SK-N-SH (cell line): Measurements from ENCODE around the gene CYFIP1. TPM values are rescaled to one million over a fixed set of nuclear protein-coding genes. Genes with fewer than 3 reads are reported as not detected.

Experiments
- CTCF ChIA-PET: fragments of 300-600, 350-600 bp; formaldehyde crosslinking; extraction: SDS; loops from one replicate; lab custom pipeline; 2021; lab: Yijun Ruan, JAX
- POLR2A ChIA-PET: fragments of 350-600 bp; sonication (Branson Sonifier 250); formaldehyde crosslinking; extraction: SDS; loops from one replicate; lab custom pipeline; 2020; ENCODE audit warnings: antibody characterized with exemption, inconsistent platforms; lab: Yijun Ruan, JAX
- DNase-seq: peaks from one replicate; pipeline ENCODE4 v3.0.0; 2012
- H2AFZ ChIP-seq: fragments of 200-600 bp; sonication (generic); 2 replicates; pipeline ENCODE4 v1.8.1; 2016; ENCODE audit warnings: antibody characterized with exemption, mild to moderate bottlenecking, low read depth
- H3F3A ChIP-seq: fragments of 200-600 bp; sonication (generic); replicated peaks from 2 replicates; pipeline ENCODE3; 2016; ENCODE audit warnings: antibody characterized with exemption, mild to moderate bottlenecking; ENCODE audit not compliant: insufficient read depth
- H3K27ac ChIP-seq, 2 experiments: fragments of 200-500 bp in 1 of 2; fragments of 200-600 bp in 1 of 2; sonication (Bioruptor generic) in 1 of 2; sonication (generic), shearing (Covaris generic) in 1 of 2; 2 replicates each; pipeline versions ENCODE4 v1.5.1 to v1.6.1; 2014 to 2016; ENCODE audit warnings: low read depth in 2 of 2, inconsistent platforms in 1 of 2, low read length in 1 of 2, mild to moderate bottlenecking in 1 of 2, mixed read lengths in 1 of 2
- H3K27me3 ChIP-seq: fragments of 200-600 bp; sonication (generic), shearing (Covaris generic); 2 replicates; pipeline ENCODE4 v1.6.1; 2016; ENCODE audit warnings: mixed run types; ENCODE audit not compliant: insufficient read depth
- H3K36me3 ChIP-seq, 2 experiments: fragments of 200-500 bp in 1 of 2; fragments of 200-600 bp in 1 of 2; sonication (Bioruptor generic) in 1 of 2; sonication (generic) in 1 of 2; replicated peaks in 1 of 2; 2 replicates each; pipeline versions ENCODE3 to v1.5.1; 2014 to 2016; ENCODE audit warnings: low read length in 1 of 2, mild to moderate bottlenecking in 1 of 2; ENCODE audit not compliant: insufficient read depth in 2 of 2, control insufficient read depth in 1 of 2
- H3K4me1 ChIP-seq, 2 experiments: fragments of 200-500 bp in 1 of 2; fragments of 200-600 bp in 1 of 2; sonication (Bioruptor generic) in 1 of 2; sonication (generic), shearing (Covaris generic) in 1 of 2; 2 replicates each; pipeline versions ENCODE4 v1.5.1 to v1.6.1; 2014 to 2016; ENCODE audit warnings: low read depth in 1 of 2, low read length in 1 of 2, mixed run types in 1 of 2; ENCODE audit not compliant: insufficient read depth in 2 of 2, control insufficient read depth in 1 of 2
- H3K4me2 ChIP-seq: fragments of 200-600 bp; sonication (generic), shearing (Covaris generic); 2 replicates; pipeline ENCODE4 v1.6.1; 2017; ENCODE audit warnings: mixed run types
- H3K4me3 ChIP-seq, 2 experiments: fragments of 200-500 bp in 1 of 2; fragments of 200-600 bp in 1 of 2; sonication (Bioruptor generic) in 1 of 2; sonication (generic), shearing (Covaris generic) in 1 of 2; 2 replicates each; pipeline versions ENCODE4 v1.5.1 to v1.8.1; 2014 to 2016; ENCODE audit warnings: low read depth in 2 of 2, inconsistent platforms in 1 of 2, low read length in 1 of 2, mild to moderate bottlenecking in 1 of 2, mixed read lengths in 1 of 2, moderate library complexity in 1 of 2
- H3K79me2 ChIP-seq: fragments of 200-600 bp; sonication (generic); 2 replicates; pipeline ENCODE4 v1.8.1; 2017; ENCODE audit warnings: mild to moderate bottlenecking; ENCODE audit not compliant: insufficient read depth
- H3K9ac ChIP-seq: fragments of 200-600 bp; sonication (generic); 2 replicates; pipeline ENCODE4 v1.6.1; 2017; ENCODE audit warnings: mixed run types
- H3K9me2 ChIP-seq: fragments of 200-600 bp; sonication (generic); 2 replicates; pipeline ENCODE4 v1.6.1; 2017; ENCODE audit warnings: mixed run types
- H3K9me3 ChIP-seq: fragments of 200-600 bp; sonication (generic); 2 replicates; pipeline ENCODE4 v1.6.1; 2017; ENCODE audit warnings: mixed run types, mild to moderate bottlenecking, moderate library complexity
- H4K20me1 ChIP-seq: fragments of 200-600 bp; sonication (generic); 2 replicates; pipeline ENCODE4 v1.6.1; 2017; ENCODE audit warnings: mild to moderate bottlenecking, mixed run types; ENCODE audit not compliant: insufficient read depth
- CTCF ChIP-seq: fragments of 200-600 bp; sonication (generic); IDR thresholded peaks from 2 replicates; pipeline ENCODE4 v1.6.1; 2017; ENCODE audit warnings: antibody characterized with exemption, mild to moderate bottlenecking, moderate library complexity
- ELF1 ChIP-seq: IDR thresholded peaks from 2 replicates; pipeline ENCODE4 v1.4.0; 2012
- EZH2phosphoT487 ChIP-seq: fragments of 200-600 bp; sonication (generic); IDR thresholded peaks from 2 replicates; pipeline ENCODE4 v1.6.1; 2017; ENCODE audit warnings: low read depth, mixed run types, mild to moderate bottlenecking, antibody characterized with exemption, moderate library complexity, borderline replicate concordance
- FOSL2 ChIP-seq: IDR thresholded peaks from 2 replicates; pipeline ENCODE4 v1.4.0; 2012; ENCODE audit warnings: low read depth, mild to moderate bottlenecking, moderate library complexity, borderline replicate concordance
- JUND ChIP-seq: IDR thresholded peaks from 2 replicates; pipeline ENCODE4 v1.4.0; 2012
- MEF2A ChIP-seq: IDR thresholded peaks from 2 replicates; pipeline ENCODE4 v1.4.0; 2012; ENCODE audit warnings: low read depth, borderline replicate concordance
- MXI1 ChIP-seq: IDR thresholded peaks from 2 replicates; pipeline ENCODE4 v1.6.1; 2012; ENCODE audit warnings: mild to moderate bottlenecking, low read depth, low read length, improper control_type of control experiment
- NFIC ChIP-seq: IDR thresholded peaks from 2 replicates; pipeline ENCODE4 v1.4.0; 2012; ENCODE audit warnings: borderline replicate concordance
- PBX3 ChIP-seq: IDR thresholded peaks from 2 replicates; pipeline ENCODE4; 2012
- POLR2AphosphoS5 ChIP-seq: IDR thresholded peaks from 2 replicates; pipeline ENCODE4 v1.6.1; 2012; ENCODE audit warnings: low read depth, low read length
- REST ChIP-seq: IDR thresholded peaks from 2 replicates; pipeline ENCODE4 v1.6.1; 2012; ENCODE audit warnings: mild to moderate bottlenecking, low read depth, low read length, moderate library complexity
- RFX5 ChIP-seq: IDR thresholded peaks from 2 replicates; pipeline ENCODE4 v1.6.1; 2012; ENCODE audit warnings: mild to moderate bottlenecking, improper control_type of control experiment, low read length
- SIN3A ChIP-seq: IDR thresholded peaks from 2 replicates; pipeline ENCODE4 v1.6.1; 2012; ENCODE audit warnings: low read depth, mild to moderate bottlenecking, low read length, moderate library complexity, borderline replicate concordance
- SMC3 ChIP-seq: IDR thresholded peaks from 2 replicates; pipeline ENCODE4 v1.6.1; 2012; ENCODE audit warnings: low read depth, low read length, improper control_type of control experiment
- TAF1 ChIP-seq: IDR thresholded peaks from 2 replicates; pipeline ENCODE4 v1.6.1; 2012; ENCODE audit warnings: low read depth, mild to moderate bottlenecking, low read length, moderate library complexity, borderline replicate concordance
- TCF12 ChIP-seq: IDR thresholded peaks from 2 replicates; pipeline ENCODE4 v1.4.0; 2012
- USF1 ChIP-seq: IDR thresholded peaks from 2 replicates; pipeline ENCODE4 v1.4.0; 2012; ENCODE audit warnings: low read depth, borderline replicate concordance
- USF2 ChIP-seq: fragments of 150-350 bp; IDR thresholded peaks from 2 replicates; pipeline ENCODE4 v1.6.1; 2017; ENCODE audit warnings: antibody characterized with exemption, low read length, low read depth, borderline replicate concordance
- WGBS: methylation state at CpG from one replicate; pipeline ENCODE4 v1.1.6; 2017; ENCODE audit warnings: low lambda C conversion rate; 5-methylcytosine and 5-hydroxymethylcytosine counted together
- polyA plus RNA-seq, 3 experiments: library from polyadenylated mRNA; depleted of rRNA; stranded (reverse); fragments of >200 nt; gene quantifications; 2 replicates each; pipeline ENCODE4 v1.2.3, GENCODE V29; 2012

The CYFIP1 gene
- polyA plus RNA-seq, 1 of the 3 experiments (the other 2 are of a cell fraction), result 53.4 TPM

GRCh38 chr15:22913646-22914380 is 66.4 kb downstream of the CYFIP1 start:
- Histone ChIP-seq H3K4me2 (no peak overlapping the region), H3K27ac (no peak overlapping the region), H2AFZ (no peak overlapping the region), H3K4me1 (no peaks in the 10 kb centered on the region), H4K20me1 (no peaks in the 10 kb centered on the region), H3K4me3 (no peak overlapping the region), H3K9ac (no peak overlapping the region), H3K27me3 (no peaks in the 10 kb centered on the region), H3K9me2 (no peaks in the 10 kb centered on the region), H3K36me3 (peaks cover 19 to 69% of the 10 kb centered on the region in 2 experiments), H3F3A (no peaks in the 10 kb centered on the region), H3K9me3 (no peaks in the 10 kb centered on the region), H3K79me2 (no peaks in the 10 kb centered on the region)
- DNase-seq, result no peak
- ChIA-PET POLR2A (no interaction called here), CTCF (no interaction called here)
- WGBS, result 99% methylated on average over 13 of the region's 13 CpGs
- TF ChIP-seq NFIC, result no peak
- TF ChIP-seq MEF2A, result no peak
- no peak for TF ChIP-seq ELF1
- TF ChIP-seq EZH2phosphoT487, result no peak
- no peak for TF ChIP-seq FOSL2
- no peak for TF ChIP-seq USF2
- TF ChIP-seq SIN3A, result no peak
- TF ChIP-seq REST, result no peak
- no peak for TF ChIP-seq TAF1

- H3K9me2 ChIP-seq, result no peaks in the 10 kb centered on the region
- no peak overlapping the region for H3K27ac ChIP-seq
- H3F3A ChIP-seq, result no peaks in the 10 kb centered on the region
- H3K9me3 ChIP-seq, result no peaks in the 10 kb centered on the region
- no peak overlapping the region for H3K4me3 ChIP-seq
- ChIA-PET CTCF (no interaction called here), POLR2A (no interaction called here)
- H3K79me2 ChIP-seq, result no peaks in the 10 kb centered on the region
- DNase-seq, result no peak
- no peaks in the 10 kb centered on the region for H3K4me1 ChIP-seq
- H3K27me3 ChIP-seq, result no peaks in the 10 kb centered on the region
- H2AFZ ChIP-seq, result no peak overlapping the region
- 96% methylated on average over 12 of the region's 12 CpGs for WGBS
- no peaks in the 10 kb centered on the region for H4K20me1 ChIP-seq
- H3K36me3 ChIP-seq, result peaks cover 27 to 69% of the 10 kb centered on the region in 2 experiments
- H3K4me2 ChIP-seq, result no peak overlapping the region
- no peak overlapping the region for H3K9ac ChIP-seq
- TF ChIP-seq JUND (no peak), POLR2AphosphoS5 (no peak), FOSL2 (no peak), SMC3 (no peak), MEF2A (no peak), USF1 (no peak), MXI1 (no peak), TCF12 (no peak), CTCF (no peak), PBX3 (no peak), RFX5 (no peak)
These were observed 67.9 kb downstream of the CYFIP1 start for GRCh38 chr15:22912256-22912655.
